Activated naive CD4-positive, alpha-beta T cell treated with Interleukin-2 at 50 U/mL for 16 hours (primary cell): ENCODE results near the gene ALX4.

Source experiments
- DNase-seq: peaks from one replicate; pipeline ENCODE4 v3.0.0-alpha.2; 2020

ALX4 gene

GRCh38 chr11:44315947-44316658 lies 6.2 kb upstream of the ALX4 start:
- no peak for DNase-seq

GRCh38 chr11:44314733-44315132 lies 4.8 kb upstream of the ALX4 start:
- DNase-seq = no peak

GRCh38 chr11:44313761-44314489 lies 4.0 kb upstream of the ALX4 start:
- no peak for DNase-seq

GRCh38 chr11:44312876-44313275 lies 2.9 kb upstream of the ALX4 start:
- DNase-seq = no peak

- no peak for DNase-seq
Measured at GRCh38 chr11:44311339-44312261, 1.7 kb upstream of the ALX4 start.

GRCh38 chr11:44310463-44311272 lies 729 bp upstream of the ALX4 start:
- DNase-seq = no peak

- DNase-seq = no peak
Measured at GRCh38 chr11:44310206-44310462, 195 bp upstream of the ALX4 start.

GRCh38 chr11:44308923-44309477 lies 939 bp downstream of the ALX4 start:
- no peak for DNase-seq

GRCh38 chr11:44308256-44308922 lies 1.6 kb downstream of the ALX4 start:
- DNase-seq = no peak

- DNase-seq = no peak
Measured at GRCh38 chr11:44307340-44308099, 2.4 kb downstream of the ALX4 start.

- no peak for DNase-seq
Measured at GRCh38 chr11:44306918-44307244, 3.1 kb downstream of the ALX4 start.

- no peak for DNase-seq
Measured at GRCh38 chr11:44306052-44306917, 3.7 kb downstream of the ALX4 start.

GRCh38 chr11:44305470-44306051 lies 4.4 kb downstream of the ALX4 start:
- peak; percentile 32 for DNase-seq

- DNase-seq = no peak
Measured at GRCh38 chr11:44305026-44305469, 4.9 kb downstream of the ALX4 start.

GRCh38 chr11:44304091-44305025 lies 5.6 kb downstream of the ALX4 start:
- DNase-seq = no peak

GRCh38 chr11:44303401-44303938 lies 6.5 kb downstream of the ALX4 start:
- no peak for DNase-seq

GRCh38 chr11:44301564-44302271 lies 8.2 kb downstream of the ALX4 start:
- no peak for DNase-seq
